Subcutaneous abdominal adipose tissue (tissue), 5 donors: ENCODE results near the gene KRT39.

Experiments used
- H3K27ac ChIP-seq: one replicate; pipeline ENCODE4 v1.7.0; 2013; ENCODE audit warnings: low read depth, mild to moderate bottlenecking, inconsistent platforms, low read length, moderate library complexity
- H3K27me3 ChIP-seq, 5 donors: one replicate each; pipeline ENCODE4 v1.7.0; 2013; ENCODE audit warnings: low read length in 5 of 5, inconsistent platforms in 1 of 5; ENCODE audit not compliant: control insufficient read depth in 5 of 5, insufficient read depth in 4 of 5
- H3K36me3 ChIP-seq, 5 donors: one replicate each; pipeline ENCODE4 v1.7.0; 2013; ENCODE audit warnings: low read length in 5 of 5; ENCODE audit not compliant: control insufficient read depth in 5 of 5, insufficient read depth in 5 of 5
- H3K4me1 ChIP-seq, 5 donors: one replicate each; pipeline ENCODE4 v1.7.0; 2013; ENCODE audit warnings: low read length in 5 of 5, mild to moderate bottlenecking in 3 of 5, moderate library complexity in 1 of 5; ENCODE audit not compliant: control insufficient read depth in 5 of 5, insufficient read depth in 5 of 5
- H3K4me3 ChIP-seq, 5 donors: one replicate each; pipeline ENCODE4 v1.7.0; 2013; ENCODE audit warnings: low read length in 5 of 5, low read depth in 1 of 5
- H3K9ac ChIP-seq, 5 donors: one replicate each; pipeline ENCODE4 v1.7.0; 2013; ENCODE audit warnings: low read length in 5 of 5, mild to moderate bottlenecking in 4 of 5, moderate library complexity in 3 of 5
- H3K9me3 ChIP-seq, 5 donors: one replicate each; pipeline ENCODE4 v1.7.0; 2013; ENCODE audit warnings: low read length in 5 of 5; ENCODE audit not compliant: control insufficient read depth in 5 of 5
- donor health status: healthy.
- donor health status: healthy.
- donor health status: healthy.
- donor health status: healthy.
- donor health status: healthy.

Gene KRT39

DNA sequence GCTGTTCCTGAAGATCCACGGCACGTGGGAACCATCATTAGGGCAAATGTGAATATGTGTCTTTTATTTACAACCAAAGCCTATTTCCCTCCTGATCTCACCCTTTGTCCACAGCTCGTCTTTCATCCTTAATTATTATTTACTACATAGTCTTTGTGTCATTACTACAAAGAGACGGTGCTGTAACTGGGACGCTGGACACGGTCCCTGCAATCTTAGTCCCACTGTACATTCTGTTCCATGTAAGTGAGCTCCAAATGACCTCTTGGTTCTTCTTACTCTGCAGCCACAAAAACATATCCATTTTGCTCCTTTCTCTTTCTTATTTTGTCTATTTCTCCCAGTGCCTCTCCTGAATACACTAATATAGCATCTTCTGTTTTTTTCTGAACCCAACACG lies 16.6 kb downstream of the KRT39 start:
- Histone ChIP-seq H3K4me3 (no peak overlapping the region), H3K27ac (no peak overlapping the region), H3K4me1 (no peaks in the 10 kb centered on the region), H3K9me3 (no peaks in the 10 kb centered on the region), H3K9ac (no peak overlapping the region), H3K27me3 (peaks cover 2 to 22% (median 6%) of the 10 kb centered on the region in 5 donors), H3K36me3 (no peaks in the 10 kb centered on the region)

DNA sequence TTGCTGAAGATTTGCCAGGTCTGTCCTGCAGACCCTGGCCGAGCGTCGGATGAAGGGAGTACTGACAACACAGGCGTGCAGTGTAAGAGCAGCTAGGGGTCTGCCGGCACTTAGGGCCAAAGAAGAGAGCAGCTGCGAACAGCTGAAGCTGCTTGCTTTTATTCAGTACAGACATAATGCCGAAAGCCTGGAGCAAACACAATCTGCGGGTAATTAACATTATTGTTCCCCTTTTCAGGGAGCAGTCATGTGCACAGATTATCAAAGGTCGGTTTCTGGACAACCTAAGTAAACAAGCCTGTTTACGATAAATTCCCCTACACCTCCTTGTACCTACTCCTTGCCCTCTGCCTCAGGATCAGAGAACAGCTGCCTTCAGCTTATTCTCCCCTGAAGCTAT lies 17.3 kb downstream of the KRT39 start:
- Histone ChIP-seq H3K4me1 (no peaks in the 10 kb centered on the region), H3K9ac (no peak overlapping the region), H3K4me3 (no peak overlapping the region), H3K27me3 (peaks cover 2 to 21% (median 6%) of the 10 kb centered on the region in 5 donors), H3K9me3 (no peaks in the 10 kb centered on the region), H3K27ac (no peak overlapping the region), H3K36me3 (no peaks in the 10 kb centered on the region)

DNA sequence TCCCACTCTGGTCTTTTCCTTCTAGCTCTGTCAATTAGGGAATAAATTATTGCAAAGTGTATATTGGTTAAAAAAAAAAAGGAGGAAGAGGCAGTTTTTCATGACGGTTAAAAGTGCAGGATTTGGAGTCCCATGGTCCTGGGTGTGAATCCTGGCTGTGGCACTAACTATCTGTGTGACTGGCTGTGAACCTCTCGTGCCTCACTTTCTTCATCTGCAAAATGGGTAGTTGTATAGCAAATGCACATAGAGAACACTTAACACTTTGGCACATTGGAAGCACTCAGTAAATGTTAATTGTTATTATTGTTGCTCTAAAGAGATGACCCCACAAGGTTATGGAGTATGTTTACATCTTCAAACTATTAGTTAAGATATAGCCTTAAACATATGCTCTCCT lies 18.8 kb downstream of the KRT39 start:
- no peaks in the 10 kb centered on the region for H3K36me3 ChIP-seq
- H3K9ac ChIP-seq, result no peak overlapping the region
- H3K27ac ChIP-seq, result no peak overlapping the region
- H3K27me3 ChIP-seq, result peaks cover 2 to 21% (median 6%) of the 10 kb centered on the region in 5 donors
- H3K4me3 ChIP-seq, result no peak overlapping the region
- H3K9me3 ChIP-seq, result no peaks in the 10 kb centered on the region
- H3K4me1 ChIP-seq, result no peaks in the 10 kb centered on the region

GRCh38 chr17:40945414-40945813 lies 21.3 kb downstream of the KRT39 start:
- no peaks in the 10 kb centered on the region for H3K4me1 ChIP-seq
- H3K4me3 ChIP-seq, result no peak overlapping the region
- H3K27ac ChIP-seq, result no peak overlapping the region
- H3K36me3 ChIP-seq, result no peaks in the 10 kb centered on the region
- no peaks in the 10 kb centered on the region for H3K9me3 ChIP-seq
- H3K9ac ChIP-seq, result no peak overlapping the region
- peaks cover 0 to 21% (median 6%) of the 10 kb centered on the region in 5 donors for H3K27me3 ChIP-seq

DNA sequence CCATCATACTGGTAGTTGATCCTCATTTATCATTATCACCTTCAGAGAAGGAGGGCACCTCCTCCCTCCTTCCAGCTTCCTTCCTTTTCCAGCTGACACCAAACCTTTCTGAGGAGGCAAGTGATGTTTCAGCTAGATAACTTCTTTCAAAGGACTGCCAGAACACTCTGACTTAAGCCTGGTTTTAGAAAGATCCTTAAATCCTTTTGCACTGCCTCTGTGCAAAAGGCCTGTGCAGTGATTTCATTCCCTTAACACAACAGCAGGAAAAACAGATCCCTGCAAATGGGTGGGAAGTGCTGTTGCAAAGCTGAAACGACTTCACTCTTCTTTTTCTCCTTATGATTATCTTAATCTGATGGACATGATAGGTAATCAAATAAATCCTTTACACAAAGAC lies 22.2 kb downstream of the KRT39 start:
- Histone ChIP-seq H3K9me3 (no peaks in the 10 kb centered on the region), H3K36me3 (no peaks in the 10 kb centered on the region), H3K27me3 (peaks cover 0 to 17% (median 6%) of the 10 kb centered on the region in 5 donors), H3K4me1 (no peaks in the 10 kb centered on the region), H3K27ac (no peak overlapping the region), H3K4me3 (no peak overlapping the region), H3K9ac (no peak overlapping the region)

- Histone ChIP-seq H3K27ac (no peak overlapping the region), H3K4me3 (no peak overlapping the region), H3K9ac (no peak overlapping the region), H3K9me3 (no peaks in the 10 kb centered on the region), H3K27me3 (peaks cover 0 to 10% (median 5%) of the 10 kb centered on the region in 5 donors), H3K36me3 (no peaks in the 10 kb centered on the region), H3K4me1 (no peaks in the 10 kb centered on the region)
These were observed 24.2 kb downstream of the KRT39 start for GRCh38 chr17:40942553-40942952.

- H3K4me3 ChIP-seq, result no peak overlapping the region
- no peaks in the 10 kb centered on the region for H3K4me1 ChIP-seq
- no peak overlapping the region for H3K9ac ChIP-seq
- H3K36me3 ChIP-seq, result no peaks in the 10 kb centered on the region
- no peaks in the 10 kb centered on the region for H3K9me3 ChIP-seq
- no peak overlapping the region for H3K27ac ChIP-seq
- H3K27me3 ChIP-seq, result peaks cover 0 to 5% (median 0%) of the 10 kb centered on the region in 5 donors
These were observed 26.5 kb downstream of the KRT39 start for GRCh38 chr17:40940266-40940665.

DNA sequence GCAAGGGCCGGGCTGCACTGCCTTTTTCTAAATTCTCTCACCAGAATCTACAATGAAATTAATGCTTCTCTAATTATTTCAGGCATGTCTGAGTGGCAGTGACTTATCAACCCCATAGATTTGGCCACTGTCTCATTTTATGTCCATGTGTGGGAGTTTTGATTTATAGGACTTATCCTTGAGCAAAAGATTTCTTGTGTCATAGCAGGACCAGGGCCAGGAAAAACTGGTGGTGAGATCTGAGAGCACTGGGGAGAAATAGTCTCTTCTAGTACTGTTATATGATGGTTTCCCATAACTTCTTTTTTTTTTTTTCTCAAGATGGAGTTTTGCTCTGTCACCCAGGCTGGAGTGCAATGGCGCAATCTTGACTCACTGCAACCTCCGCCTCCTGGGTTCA lies 27.8 kb downstream of the KRT39 start:
- H3K4me1 ChIP-seq, result no peaks in the 10 kb centered on the region
- H3K27me3 ChIP-seq, result peaks cover 0 to 5% (median 0%) of the 10 kb centered on the region in 5 donors
- no peaks in the 10 kb centered on the region for H3K9me3 ChIP-seq
- H3K27ac ChIP-seq, result no peak overlapping the region
- H3K9ac ChIP-seq, result no peak overlapping the region
- H3K4me3 ChIP-seq, result no peak overlapping the region
- H3K36me3 ChIP-seq, result no peaks in the 10 kb centered on the region

- H3K27me3 ChIP-seq, result peaks cover 0 to 5% (median 0%) of the 10 kb centered on the region in 5 donors
- H3K4me3 ChIP-seq, result no peak within 1 kb of the TSS
- H3K36me3 ChIP-seq, result no peaks in the 10 kb centered on the region
- H3K9me3 ChIP-seq, result no peaks in the 10 kb centered on the region
- H3K4me1 ChIP-seq, result no peaks in the 10 kb centered on the region
- no peak within 1 kb of the TSS for H3K9ac ChIP-seq
- no peak within 1 kb of the TSS for H3K27ac ChIP-seq
These were observed 29.3 kb downstream of the KRT39 start, which contains the start of gene KRT23 for GRCh38 chr17:40937384-40937819. KRT23 (minus strand) TSS chr17:40937646; CDS start chr17:40936603, 1,043 bp downstream.

DNA sequence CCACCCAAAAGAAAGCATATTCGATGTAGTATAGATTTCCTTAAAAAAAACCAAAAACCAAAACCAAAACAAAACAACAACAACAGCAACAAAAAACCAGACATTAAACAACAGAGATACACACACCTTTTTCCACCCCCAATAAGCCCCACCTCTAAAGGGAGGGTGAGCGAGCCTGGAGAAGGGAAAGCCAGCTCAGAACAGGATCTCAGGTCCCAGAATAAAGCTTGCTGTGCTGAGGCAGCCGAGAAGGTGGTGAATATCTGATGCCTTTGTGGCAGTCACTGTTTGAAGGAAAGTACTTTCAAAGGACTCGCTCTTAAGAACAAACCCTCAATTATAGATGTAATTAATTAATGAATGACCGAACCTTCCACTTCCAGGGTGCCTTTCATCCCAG lies 29.8 kb downstream of the KRT39 start:
- no peak overlapping the region for H3K9ac ChIP-seq
- no peaks in the 10 kb centered on the region for H3K9me3 ChIP-seq
- H3K36me3 ChIP-seq, result no peaks in the 10 kb centered on the region
- H3K4me1 ChIP-seq, result no peaks in the 10 kb centered on the region
- H3K27me3 ChIP-seq, result peaks cover 0 to 5% (median 0%) of the 10 kb centered on the region in 5 donors
- H3K27ac ChIP-seq, result no peak overlapping the region
- no peak overlapping the region for H3K4me3 ChIP-seq
